Esophagus muscularis mucosa (tissue), 4 donors: Measurements from ENCODE around the gene TIMM9. TPM values are rescaled to one million over a fixed set of nuclear protein-coding genes. Genes with fewer than 3 reads are reported as not detected.

ENCODE experiments used
- DNase-seq: peaks from one replicate; pipeline ENCODE4 v3.0.0-alpha.2; 2017; ENCODE audit errors: extremely low spot score
- H3K27ac ChIP-seq, 4 donors: fragments of 200-600 bp; sonication (generic); replicated peaks in 1 of 4; 1 replicate in 3 of 4; 2 replicates in 1 of 4; pipeline ENCODE4 v1.5.1; 2016 to 2019; ENCODE audit warnings: mild to moderate bottlenecking in 1 of 4
- H3K27me3 ChIP-seq, 4 donors: fragments of 200-600 bp; sonication (generic); one replicate each; pipeline versions ENCODE4 v1.5.1 to v1.6.0; 2016 to 2019
- H3K36me3 ChIP-seq, 4 donors: fragments of 200-600 bp; sonication (generic); one replicate each; pipeline ENCODE4 v1.5.1; 2016 to 2019
- H3K4me1 ChIP-seq, 4 donors: fragments of 200-600 bp; sonication (generic); one replicate each; pipeline ENCODE4 v1.5.1; 2016 to 2019
- H3K4me3 ChIP-seq, 4 donors: fragments of 200-600 bp; sonication (generic); 1 replicate in 2 of 4; 2 replicates in 2 of 4; pipeline ENCODE4 v1.5.1; 2016 to 2019; ENCODE audit warnings: mild to moderate bottlenecking in 4 of 4, moderate library complexity in 1 of 4
- H3K9me3 ChIP-seq, 4 donors: fragments of 200-600 bp; sonication (generic); 1 replicate in 3 of 4; 2 replicates in 1 of 4; pipeline ENCODE4 v1.5.1; 2016 to 2019
- CTCF ChIP-seq, 3 experiments: fragments of 200-600 bp in 2 of 3; fragments of 450-650 bp in 1 of 3; sonication (generic) in 2 of 3; IDR thresholded peaks; one replicate each; pipeline ENCODE4 v1.5.1; 2017 to 2019; ENCODE audit warnings: antibody characterized with exemption in 3 of 3, mild to moderate bottlenecking in 2 of 3, moderate library complexity in 1 of 3
- EP300 ChIP-seq: sonication (generic); formaldehyde crosslinking; IDR thresholded peaks from one replicate; pipeline ENCODE4 v1.6.1; 2017; ENCODE audit warnings: antibody characterized with exemption
- POLR2A ChIP-seq: fragments of 450-650 bp; IDR thresholded peaks from one replicate; pipeline ENCODE4 v1.6.1; 2017; ENCODE audit warnings: antibody characterized with exemption, moderate library complexity, mild to moderate bottlenecking, low read depth
- POLR2AphosphoS5 ChIP-seq, 2 donors: sonication (generic); formaldehyde crosslinking; IDR thresholded peaks; one replicate each; pipeline ENCODE4 v1.6.1; 2017; ENCODE audit warnings: antibody characterized with exemption in 2 of 2
- WGBS: methylation state at CpG from one replicate; pipeline ENCODE4 v1.1.5; 2018; 5-methylcytosine and 5-hydroxymethylcytosine counted together
- intact Hi-C: fragments of 100-400 bp; cut with DNase I; formaldehyde crosslinking; loops from one replicate; pipeline ENCODE4 v1.15.1; 2023
- total RNA-seq, 4 donors: library from RNA; depleted of rRNA; stranded (reverse); fragments of >200 nt; gene quantifications; one replicate each; pipeline versions ENCODE4 v1.1.0 to v1.2.1, GENCODE V29; 2016

Gene TIMM9
- total RNA-seq, 4 donors from 2014 or later: 47.9 to 67.7 (median 52.8) TPM

- Histone ChIP-seq H3K36me3 (no peaks in the 10 kb centered on the region), H3K4me1 (peaks cover 0 to 3% (median 3%) of the 10 kb centered on the region in 4 donors), H3K27ac (no peak overlapping the region), H3K27me3 (no peaks in the 10 kb centered on the region), H3K9me3 (no peaks in the 10 kb centered on the region), H3K4me3 (no peak overlapping the region)
- intact Hi-C loops: no loop called here
- DNase-seq: no peak
- no peak for TF ChIP-seq CTCF (IDR thresholded peaks at IDR 0.05)
- TF ChIP-seq POLR2A: no peak
- TF ChIP-seq POLR2AphosphoS5 (IDR thresholded peaks at IDR 0.05): no peak
- TF ChIP-seq EP300: no peak
- WGBS: 95% methylated on average over 3 of the region's 3 CpGs
Observed at GRCh38 chr14:58401587-58401986, 25.7 kb downstream of the TIMM9 start.

- whole genome bisulfite sequencing: 94% methylated on average over 3 of the region's 3 CpGs
- no peaks in the 10 kb centered on the region for H3K9me3 ChIP-seq
- intact Hi-C loops: no loop called here
- TF ChIP-seq POLR2AphosphoS5 (IDR thresholded peaks at IDR 0.05) (no peak), POLR2A (no peak), CTCF (IDR thresholded peaks at IDR 0.05) (no peak), EP300 (no peak)
- no peak for DNase-seq
- H3K36me3 ChIP-seq: no peaks in the 10 kb centered on the region
- H3K27ac ChIP-seq: no peak overlapping the region
- no peak overlapping the region for H3K4me3 ChIP-seq
- H3K4me1 ChIP-seq: peaks cover 4 to 17% (median 15%) of the 10 kb centered on the region in 4 donors
- H3K27me3 ChIP-seq: no peaks in the 10 kb centered on the region
Observed at GRCh38 chr14:58398895-58399294, 28.4 kb downstream of the TIMM9 start.

- no peaks in the 10 kb centered on the region for H3K36me3 ChIP-seq
- H3K4me1 ChIP-seq: peaks cover 4 to 17% (median 15%) of the 10 kb centered on the region in 4 donors
- no peak overlapping the region for H3K27ac ChIP-seq
- no peaks in the 10 kb centered on the region for H3K9me3 ChIP-seq
- no peak for DNase-seq
- TF ChIP-seq CTCF (IDR thresholded peaks at IDR 0.05): no peak
- TF ChIP-seq POLR2A: no peak
- TF ChIP-seq EP300: no peak
- TF ChIP-seq POLR2AphosphoS5 (IDR thresholded peaks at IDR 0.05): no peak
- intact Hi-C loops: no loop called here
- H3K4me3 ChIP-seq: no peak overlapping the region
- no peaks in the 10 kb centered on the region for H3K27me3 ChIP-seq
Observed at GRCh38 chr14:58398495-58398894, 28.8 kb downstream of the TIMM9 start.

- no peak for TF ChIP-seq CTCF (IDR thresholded peaks at IDR 0.05)
- no peak overlapping the region for H3K27ac ChIP-seq
- H3K9me3 ChIP-seq: no peaks in the 10 kb centered on the region
- H3K4me1 ChIP-seq: peaks cover 4 to 17% (median 15%) of the 10 kb centered on the region in 4 donors
- no peak overlapping the region for H3K4me3 ChIP-seq
- no peak for DNase-seq
- WGBS: 97% methylated on average over 6 of the region's 6 CpGs
- H3K27me3 ChIP-seq: no peaks in the 10 kb centered on the region
- intact Hi-C loops: no loop called here
- H3K36me3 ChIP-seq: no peaks in the 10 kb centered on the region
Observed at GRCh38 chr14:58397156-58397555, 30.2 kb downstream of the TIMM9 start.
